ENCODE measurements around the gene TNPO2. TPM values are rescaled to one million over a fixed set of nuclear protein-coding genes. Genes with fewer than 3 reads are reported as not detected.

Gene TNPO2
- total and polyA plus RNA-seq, 2 of the 13 experiments (the other 11 are each of a cell fraction or from before 2014, with no cell fraction given) = 31.7 to 61.0 TPM

GRCh38 chr19:12666265-12667048, 57.3 kb downstream of the TNPO2 start, which contains the start of the genes MAN2B1 and WDR83 (continued):
- no peak for TF ChIP-seq IKZF4 (CRISPR knock-in tag; IDR thresholded peaks at IDR 0.05; ENCODE audit: borderline replicate concordance, low read depth, not compliant biosample characterization)
- TF ChIP-seq PREB (CRISPR knock-in tag; IDR thresholded peaks at IDR 0.05) = no peak
- TF ChIP-seq ZNF512B (CRISPR knock-in tag; IDR thresholded peaks at IDR 0.05; ENCODE audit: borderline replicate concordance) = no peak
- no peak for TF ChIP-seq ZNF839 (CRISPR knock-in tag; IDR thresholded peaks at IDR 0.05; ENCODE audit: borderline replicate concordance)
- no peak for TF ChIP-seq CHD4 (IDR thresholded peaks at IDR 0.05; ENCODE audit: borderline replicate concordance, low read length)
- no peak for TF ChIP-seq HIC2 (CRISPR knock-in tag; IDR thresholded peaks at IDR 0.05; ENCODE audit: low read depth)
- no peak for TF ChIP-seq ONECUT2 (CRISPR knock-in tag; IDR thresholded peaks at IDR 0.05)
- TF ChIP-seq GRHL1 (CRISPR knock-in tag; conservative IDR thresholded peaks at IDR 0.05) = no peak
- no peak for TF ChIP-seq THRA (CRISPR knock-in tag; IDR thresholded peaks at IDR 0.05; ENCODE audit: borderline replicate concordance)
- TF ChIP-seq TFAP4 (IDR thresholded peaks at IDR 0.05; ENCODE audit: borderline replicate concordance, low read depth) = no peak
- no peak; the same call in 1 of the 2 replicates for TF ChIP-seq ZNF704 (CRISPR knock-in tag; IDR thresholded peaks at IDR 0.05; ENCODE audit: borderline replicate concordance)
- no peak for TF ChIP-seq ZNF484 (CRISPR knock-in tag; IDR thresholded peaks at IDR 0.05; ENCODE audit: borderline replicate concordance, low read depth)
